Measurements from ENCODE around the gene ITK.

- no peak for TF ChIP-seq CTCF (conservative IDR thresholded peaks at IDR 0.05; ENCODE audit: low read depth in 2 of 2)
- no peak for TF ChIP-seq EZH2 (IDR thresholded peaks at IDR 0.05; ENCODE audit: low read depth, unreplicated experiment)
- no peak for TF ChIP-seq POLR2AphosphoS5 (IDR thresholded peaks at IDR 0.05; ENCODE audit: low read depth)
- no peak for TF ChIP-seq REST (IDR thresholded peaks at IDR 0.05; ENCODE audit: unreplicated experiment)
- TF ChIP-seq EZH2phosphoT487 (IDR thresholded peaks at IDR 0.05; ENCODE audit: unreplicated experiment) = no peak
- no peak for TF ChIP-seq CREB1 (CRISPR knock-in tag; IDR thresholded peaks at IDR 0.05; ENCODE audit: low read depth)
- no peak for TF ChIP-seq ZNF331 (CRISPR knock-in tag; IDR thresholded peaks at IDR 0.05; ENCODE audit: low read depth)
- TF ChIP-seq ZNF114 (CRISPR knock-in tag; IDR thresholded peaks at IDR 0.05) = no peak
- no peak for TF ChIP-seq JUNB (IDR thresholded peaks at IDR 0.05; ENCODE audit: unreplicated experiment)
- TF ChIP-seq NANOG (IDR thresholded peaks at IDR 0.05; ENCODE audit: borderline replicate concordance) = no peak
- TF ChIP-seq ETS1 (IDR thresholded peaks at IDR 0.05) = no peak
- no peak for TF ChIP-seq STAT1 (IDR thresholded peaks at IDR 0.05; ENCODE audit: unreplicated experiment)
Measured at GRCh38 chr5:157164521-157164920, 16.1 kb upstream of the ITK start.
